Measurements from ENCODE around the gene DCBLD1. TPM values are rescaled to one million over a fixed set of nuclear protein-coding genes. Genes with fewer than 3 reads are reported as not detected.

DCBLD1 gene
- total and polyA plus RNA-seq, 2 of the 13 experiments (the other 11 are each of a cell fraction or from before 2014, with no cell fraction given), result 23.2 to 41.5 TPM

- peak; percentile 9; the same call in 1 of the 2 replicates for TF ChIP-seq ZBTB33 (CRISPR knock-in tag; IDR thresholded peaks at IDR 0.05)
- TF ChIP-seq RBM22 (optimal IDR thresholded peaks at IDR 0.05; ENCODE audit: low read length), result no peak
- TF ChIP-seq AHR (CRISPR knock-in tag; IDR thresholded peaks at IDR 0.05), result peak; percentile 32; the same call in 1 of the 2 replicates
- peak; percentile 88; the same call in 1 of the 2 replicates for TF ChIP-seq ZNF547 (CRISPR knock-in tag; IDR thresholded peaks at IDR 0.05)
- peak; percentile 99 for TF ChIP-seq ZNF292 (CRISPR knock-in tag; IDR thresholded peaks at IDR 0.05; ENCODE audit: borderline replicate concordance, low read depth)
- TF ChIP-seq JUNB (CRISPR knock-in tag; IDR thresholded peaks at IDR 0.05; ENCODE audit: borderline replicate concordance), result no peak; the same call in 1 of the 2 replicates
- peak; percentile 79; the same call in 1 of the 2 replicates for TF ChIP-seq ZNF839 (CRISPR knock-in tag; IDR thresholded peaks at IDR 0.05; ENCODE audit: borderline replicate concordance)
- TF ChIP-seq MYC (CRISPR knock-in tag; IDR thresholded peaks at IDR 0.05; ENCODE audit: borderline replicate concordance), result peak; percentile 93
- peak; percentile 66 for TF ChIP-seq DBP (CRISPR knock-in tag; IDR thresholded peaks at IDR 0.05; ENCODE audit: not compliant biosample characterization)
- TF ChIP-seq PHB2 (IDR thresholded peaks at IDR 0.05; ENCODE audit: partially characterized antibody), result no peak
- no peak for TF ChIP-seq FOXA1 (IDR thresholded peaks at IDR 0.05)
- TF ChIP-seq FOXA1 (CRISPR knock-in tag; IDR thresholded peaks at IDR 0.05), result peak; percentile 20; the same call in 1 of the 2 replicates
- TF ChIP-seq ZNF432 (CRISPR knock-in tag; IDR thresholded peaks at IDR 0.05; ENCODE audit: borderline replicate concordance), result no peak
- TF ChIP-seq MYPOP (CRISPR knock-in tag; IDR thresholded peaks at IDR 0.05), result peak; percentile 59
- TF ChIP-seq ZBTB7A (CRISPR knock-in tag; IDR thresholded peaks at IDR 0.05), result peak; percentile 67; the same call in 1 of the 2 replicates
- TF ChIP-seq PRPF4 (IDR thresholded peaks at IDR 0.05; ENCODE audit: low read depth, low read length, poor library complexity, severe bottlenecking), result no peak
- no peak for TF ChIP-seq U2AF2 (IDR thresholded peaks at IDR 0.05; ENCODE audit: low read depth, low read length)
- TF ChIP-seq ZNF33B (CRISPR knock-in tag; IDR thresholded peaks at IDR 0.05), result peak; percentile 82; the same call in 1 of the 2 replicates
- TF ChIP-seq YEATS2 (CRISPR knock-in tag; IDR thresholded peaks at IDR 0.05; ENCODE audit: borderline replicate concordance), result no peak
- TF ChIP-seq ZNF512 (CRISPR knock-in tag; IDR thresholded peaks at IDR 0.05), result no peak
- TF ChIP-seq RFX3 (CRISPR knock-in tag; IDR thresholded peaks at IDR 0.05), result no peak
- TF ChIP-seq ZFP41 (CRISPR knock-in tag; IDR thresholded peaks at IDR 0.05; ENCODE audit: borderline replicate concordance), result peak; percentile 79; the same call in 1 of the 2 replicates
- TF ChIP-seq REXO4 (CRISPR knock-in tag; IDR thresholded peaks at IDR 0.05; ENCODE audit: borderline replicate concordance), result peak; percentile 54; the same call in 1 of the 2 replicates
These were observed 650 bp downstream of the DCBLD1 start (continued) for GRCh38 chr6:117483004-117483644.
